ENCODE data around the gene CEBPG. TPM values are rescaled to one million over a fixed set of nuclear protein-coding genes. Genes with fewer than 3 reads are reported as not detected.

Gene CEBPG
- total RNA-seq, 1 donor from 2014 or later, result 59.3 TPM

- no peaks in the 10 kb centered on the region for H3K36me3 Mint-ChIP-seq
- H4K20me1 ChIP-seq (ENCODE audit: low read depth), result no peaks in the 10 kb centered on the region
- H3K4me2 ChIP-seq, result no peak overlapping the region
- no peak for DNase-seq (ENCODE audit: low spot score)
- H3K9me3 ChIP-seq (ENCODE audit: low read depth), result no peaks in the 10 kb centered on the region
- peaks cover 10% of the 10 kb centered on the region for H3K4me1 ChIP-seq
- H2AFZ ChIP-seq (replicated peaks), result no peak overlapping the region
- TF ChIP-seq, protein P1, sequence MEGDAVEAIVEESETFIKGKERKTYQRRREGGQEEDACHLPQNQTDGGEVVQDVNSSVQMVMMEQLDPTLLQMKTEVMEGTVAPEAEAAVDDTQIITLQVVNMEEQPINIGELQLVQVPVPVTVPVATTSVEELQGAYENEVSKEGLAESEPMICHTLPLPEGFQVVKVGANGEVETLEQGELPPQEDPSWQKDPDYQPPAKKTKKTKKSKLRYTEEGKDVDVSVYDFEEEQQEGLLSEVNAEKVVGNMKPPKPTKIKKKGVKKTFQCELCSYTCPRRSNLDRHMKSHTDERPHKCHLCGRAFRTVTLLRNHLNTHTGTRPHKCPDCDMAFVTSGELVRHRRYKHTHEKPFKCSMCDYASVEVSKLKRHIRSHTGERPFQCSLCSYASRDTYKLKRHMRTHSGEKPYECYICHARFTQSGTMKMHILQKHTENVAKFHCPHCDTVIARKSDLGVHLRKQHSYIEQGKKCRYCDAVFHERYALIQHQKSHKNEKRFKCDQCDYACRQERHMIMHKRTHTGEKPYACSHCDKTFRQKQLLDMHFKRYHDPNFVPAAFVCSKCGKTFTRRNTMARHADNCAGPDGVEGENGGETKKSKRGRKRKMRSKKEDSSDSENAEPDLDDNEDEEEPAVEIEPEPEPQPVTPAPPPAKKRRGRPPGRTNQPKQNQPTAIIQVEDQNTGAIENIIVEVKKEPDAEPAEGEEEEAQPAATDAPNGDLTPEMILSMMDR (IDR thresholded peaks at IDR 0.05), result no peak
- TF ChIP-seq EZH2 (IDR thresholded peaks at IDR 0.05), result no peak
- no peak for TF ChIP-seq EZH2phosphoT487 (IDR thresholded peaks at IDR 0.05)
- no peak overlapping the region for H3K9ac ChIP-seq
- H3F3A ChIP-seq (ENCODE audit: low read depth), result peaks cover 4% of the 10 kb centered on the region
- H3K36me3 ChIP-seq, result no peaks in the 10 kb centered on the region
- H3K4me3 ChIP-seq, result no peak overlapping the region
- no peak overlapping the region for H3K27ac ChIP-seq
- H3K27me3 Mint-ChIP-seq (ENCODE audit: insufficient read depth, low read depth), result peaks cover 20% of the 10 kb centered on the region
- H3K4me3 Mint-ChIP-seq, result no peak overlapping the region
- H3K9me3 Mint-ChIP-seq, result no peaks in the 10 kb centered on the region
- no peaks in the 10 kb centered on the region for H3K79me2 ChIP-seq (ENCODE audit: low read depth)
- H3K27ac Mint-ChIP-seq, result no peak overlapping the region
- peaks cover 11% of the 10 kb centered on the region for H3K4me1 Mint-ChIP-seq
- H3K27me3 ChIP-seq, result peaks cover 23% of the 10 kb centered on the region
Measured at GRCh38 chr19:33345163-33345562, 28.3 kb upstream of the CEBPG start.

GRCh38 chr19:33346665-33347064 lies 26.8 kb upstream of the CEBPG start:
- Mint-ChIP-seq H3K4me1 (peaks cover 11% of the 10 kb centered on the region), H3K36me3 (no peaks in the 10 kb centered on the region), H3K27me3 (ENCODE audit: insufficient read depth, low read depth) (peaks cover 14% of the 10 kb centered on the region), H3K9me3 (no peaks in the 10 kb centered on the region), H3K4me3 (no peak overlapping the region), H3K27ac (no peak overlapping the region)
- H3K79me2 ChIP-seq (ENCODE audit: low read depth), result no peaks in the 10 kb centered on the region
- H4K20me1 ChIP-seq (ENCODE audit: low read depth), result no peaks in the 10 kb centered on the region
- no peaks in the 10 kb centered on the region for H3K9me3 ChIP-seq (ENCODE audit: low read depth)
- peaks cover 4% of the 10 kb centered on the region for H3F3A ChIP-seq (ENCODE audit: low read depth)
- peaks cover 10% of the 10 kb centered on the region for H3K4me1 ChIP-seq
- no peak overlapping the region for H3K9ac ChIP-seq
- H2AFZ ChIP-seq (replicated peaks), result no peak overlapping the region
- no peak overlapping the region for H3K4me3 ChIP-seq
- DNase-seq (ENCODE audit: low spot score), result no peak
- H3K36me3 ChIP-seq, result no peaks in the 10 kb centered on the region
- H3K27ac ChIP-seq, result no peak overlapping the region
- no peak overlapping the region for H3K4me2 ChIP-seq
- TF ChIP-seq EZH2phosphoT487 (IDR thresholded peaks at IDR 0.05), result no peak
- no peak for TF ChIP-seq EZH2 (IDR thresholded peaks at IDR 0.05)
- TF ChIP-seq, protein P1 (IDR thresholded peaks at IDR 0.05), result no peak
- peaks cover 8% of the 10 kb centered on the region for H3K27me3 ChIP-seq

GRCh38 chr19:33347300-33347699 lies 26.2 kb upstream of the CEBPG start:
- Histone ChIP-seq H4K20me1 (ENCODE audit: low read depth) (no peaks in the 10 kb centered on the region), H3K4me3 (no peak overlapping the region), H3K4me1 (peaks cover 10% of the 10 kb centered on the region), H3F3A (ENCODE audit: low read depth) (peaks cover 4% of the 10 kb centered on the region), H3K79me2 (ENCODE audit: low read depth) (no peaks in the 10 kb centered on the region), H3K27ac (no peak overlapping the region), H3K27me3 (peaks cover 8% of the 10 kb centered on the region), H2AFZ (replicated peaks) (no peak overlapping the region), H3K9me3 (ENCODE audit: low read depth) (no peaks in the 10 kb centered on the region), H3K4me2 (no peak overlapping the region), H3K36me3 (no peaks in the 10 kb centered on the region), H3K9ac (no peak overlapping the region)
- Mint-ChIP-seq H3K4me3 (no peak overlapping the region), H3K4me1 (peaks cover 11% of the 10 kb centered on the region), H3K27me3 (ENCODE audit: insufficient read depth, low read depth) (peaks cover 13% of the 10 kb centered on the region), H3K27ac (no peak overlapping the region), H3K9me3 (no peaks in the 10 kb centered on the region), H3K36me3 (no peaks in the 10 kb centered on the region)
- TF ChIP-seq EZH2 (IDR thresholded peaks at IDR 0.05), result no peak
- TF ChIP-seq, protein P1 (IDR thresholded peaks at IDR 0.05), result no peak
- TF ChIP-seq EZH2phosphoT487 (IDR thresholded peaks at IDR 0.05), result no peak
- DNase-seq (ENCODE audit: low spot score), result no peak
